CMK (cell line): ENCODE data around the gene ATP8B1.
A peak's percentile ranks its signal among the peaks of the same experiment; 100 is the strongest.
"Not testable (repeated sequence)": the region's sequence is repeated elsewhere in the genome, so short reads cannot be mapped to it uniquely, and the experiment has no call there.

Source experiments
- DNase-seq: peaks from one replicate; pipeline ENCODE4 v3.0.0-alpha.2; 2010; ENCODE audit warnings: low read depth

The ATP8B1 gene

GRCh38 chr18:57803103-57803969, at the start of gene ATP8B1:
Gene ATP8B1, minus strand, starts transcription at chr18:57803315. Its CDS starts 71,508 bp downstream, at chr18:57731807.
- no peak for DNase-seq

GRCh38 chr18:57850063-57850462, 46.9 kb upstream of the ATP8B1 start:
- DNase-seq, result no peak

DNA sequence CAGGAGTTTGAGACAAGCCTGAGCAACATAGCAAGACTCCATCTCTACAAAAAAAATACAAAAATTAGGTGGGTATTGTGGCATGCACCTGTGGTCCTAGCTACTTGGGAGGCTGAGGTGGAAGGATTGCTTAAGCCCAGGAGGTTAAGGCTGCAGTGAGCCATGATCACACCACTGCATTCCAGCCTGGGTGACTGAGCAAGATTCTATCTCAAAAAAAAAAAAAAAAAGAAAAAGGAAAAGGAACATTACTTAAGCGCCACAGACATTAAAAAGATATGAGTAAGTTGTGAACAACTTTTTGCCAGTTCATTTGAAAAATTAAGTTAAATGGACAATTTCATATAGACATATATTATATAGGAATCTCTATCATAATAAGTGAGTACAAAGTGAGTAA, 45.3 kb upstream of the ATP8B1 start:
- not testable (repeated sequence) for DNase-seq

- not testable (repeated sequence) for DNase-seq
Observed at GRCh38 chr18:57847431-57847830, 44.3 kb upstream of the ATP8B1 start.

DNA sequence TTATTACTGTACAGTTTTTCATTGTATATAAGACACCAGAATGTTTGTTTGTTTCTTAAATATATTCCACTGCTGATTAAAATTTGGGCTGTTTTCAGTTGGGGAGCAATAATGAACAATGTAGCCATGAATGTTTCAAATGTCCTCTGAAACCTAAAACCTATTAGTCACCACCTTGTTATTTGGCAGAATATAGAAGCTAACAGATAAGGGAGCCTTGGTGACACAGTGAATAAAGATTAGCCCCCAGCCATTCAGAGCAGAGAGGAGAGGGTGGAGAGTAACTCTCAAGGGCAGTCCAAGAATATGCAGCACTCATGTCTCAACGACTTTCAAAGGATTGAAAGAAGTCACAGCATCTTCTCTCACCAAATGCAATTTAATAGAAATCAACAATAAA, 43.1 kb upstream of the ATP8B1 start:
- no peak for DNase-seq

GRCh38 chr18:57845605-57846074, 42.5 kb upstream of the ATP8B1 start:
- no peak for DNase-seq

DNA sequence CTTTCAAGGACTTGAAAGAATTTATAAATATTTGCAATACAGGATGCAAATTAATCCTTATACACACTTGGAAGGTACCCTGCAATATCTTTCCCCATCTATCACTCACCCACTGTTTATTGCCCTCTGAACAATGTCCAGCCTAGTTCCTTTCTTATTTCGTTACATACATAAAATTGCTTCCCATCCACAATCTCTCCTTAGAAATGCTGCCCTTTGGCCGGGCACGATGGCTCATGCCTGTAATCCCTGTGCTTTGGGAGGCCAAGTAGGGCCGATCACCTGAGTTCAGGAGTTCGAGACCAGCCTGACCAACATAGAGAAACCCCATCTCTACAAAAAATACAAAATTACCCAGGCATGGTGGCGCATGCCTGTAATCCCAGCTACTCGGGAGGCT, 41.2 kb upstream of the ATP8B1 start:
- no peak for DNase-seq

- no peak for DNase-seq
Observed at GRCh38 chr18:57843386-57843785, 40.3 kb upstream of the ATP8B1 start.

- DNase-seq, result no peak
Observed at GRCh38 chr18:57841568-57841967, 38.5 kb upstream of the ATP8B1 start.

- no peak for DNase-seq
Observed at GRCh38 chr18:57839942-57840381, 36.8 kb upstream of the ATP8B1 start.

GRCh38 chr18:57837917-57838548, 34.9 kb upstream of the ATP8B1 start:
- DNase-seq, result no peak

- DNase-seq, result no peak
Observed at GRCh38 chr18:57836557-57836956, 33.4 kb upstream of the ATP8B1 start.

- no peak for DNase-seq
Observed at GRCh38 chr18:57835904-57836303, 32.8 kb upstream of the ATP8B1 start.

GRCh38 chr18:57834616-57835015, 31.5 kb upstream of the ATP8B1 start:
- DNase-seq, result no peak

- no peak for DNase-seq
Observed at GRCh38 chr18:57833441-57834101, 30.5 kb upstream of the ATP8B1 start.

- DNase-seq, result no peak
Observed at GRCh38 chr18:57832730-57833129, 29.6 kb upstream of the ATP8B1 start.

GRCh38 chr18:57831597-57832377, 28.7 kb upstream of the ATP8B1 start:
- no peak for DNase-seq

DNA sequence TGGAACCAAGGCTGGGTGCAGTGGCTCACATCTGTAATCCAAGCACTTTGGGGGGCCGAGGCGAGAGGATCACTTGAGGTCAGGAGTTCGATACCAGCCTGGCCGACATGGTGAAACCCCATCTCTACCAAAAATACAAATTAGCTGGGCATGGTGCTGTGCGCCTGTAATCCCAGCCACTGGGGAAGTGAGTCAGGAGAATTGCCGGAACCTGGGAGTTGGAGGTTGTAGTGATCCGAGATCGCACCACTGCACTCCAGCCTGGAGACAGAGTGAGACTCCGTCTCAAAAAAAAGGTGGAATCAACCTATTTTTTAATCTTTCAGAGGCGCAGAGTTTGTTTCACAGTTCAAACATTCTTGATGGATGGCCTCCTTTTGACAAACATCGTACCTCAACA, 24.5 kb upstream of the ATP8B1 start:
- no peak for DNase-seq

DNA sequence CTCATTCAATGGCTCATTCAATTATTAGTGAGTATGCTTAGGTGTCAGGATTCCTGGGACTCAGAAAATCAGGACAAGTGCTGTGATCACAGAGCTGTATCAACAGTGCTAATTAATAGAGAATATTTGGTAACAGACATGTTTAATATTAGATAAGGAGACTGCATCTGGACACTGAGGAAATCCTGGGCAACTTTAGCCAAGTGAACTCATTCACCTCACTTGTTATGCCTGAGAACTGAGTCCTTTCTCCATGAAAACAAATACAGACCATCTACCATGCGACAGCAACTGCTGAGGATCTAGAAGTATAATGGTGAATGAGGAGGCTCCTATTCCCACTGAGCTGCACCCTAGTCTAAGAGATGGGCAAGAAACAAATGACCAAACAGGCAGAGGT, 23.1 kb upstream of the ATP8B1 start:
- no peak for DNase-seq

DNA sequence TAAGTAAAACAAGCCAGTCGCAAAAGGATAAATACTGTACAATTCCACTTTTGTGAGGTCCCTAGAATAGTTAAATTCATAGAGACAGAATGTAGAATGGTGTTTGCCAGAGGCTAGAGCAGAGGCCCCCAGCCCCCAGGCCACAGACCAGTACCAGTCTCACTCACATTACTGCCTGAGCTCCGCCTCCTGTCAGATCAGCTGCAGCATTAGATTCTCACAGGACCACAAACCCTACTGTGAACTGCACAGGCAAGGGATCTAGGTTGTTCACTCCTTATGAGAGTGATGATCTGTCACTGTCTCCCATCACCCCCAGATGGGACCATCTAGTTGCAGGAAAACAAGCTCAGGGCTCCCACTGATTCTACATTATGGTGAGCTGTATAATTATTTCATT, 17.5 kb upstream of the ATP8B1 start:
- not testable (repeated sequence) for DNase-seq

DNA sequence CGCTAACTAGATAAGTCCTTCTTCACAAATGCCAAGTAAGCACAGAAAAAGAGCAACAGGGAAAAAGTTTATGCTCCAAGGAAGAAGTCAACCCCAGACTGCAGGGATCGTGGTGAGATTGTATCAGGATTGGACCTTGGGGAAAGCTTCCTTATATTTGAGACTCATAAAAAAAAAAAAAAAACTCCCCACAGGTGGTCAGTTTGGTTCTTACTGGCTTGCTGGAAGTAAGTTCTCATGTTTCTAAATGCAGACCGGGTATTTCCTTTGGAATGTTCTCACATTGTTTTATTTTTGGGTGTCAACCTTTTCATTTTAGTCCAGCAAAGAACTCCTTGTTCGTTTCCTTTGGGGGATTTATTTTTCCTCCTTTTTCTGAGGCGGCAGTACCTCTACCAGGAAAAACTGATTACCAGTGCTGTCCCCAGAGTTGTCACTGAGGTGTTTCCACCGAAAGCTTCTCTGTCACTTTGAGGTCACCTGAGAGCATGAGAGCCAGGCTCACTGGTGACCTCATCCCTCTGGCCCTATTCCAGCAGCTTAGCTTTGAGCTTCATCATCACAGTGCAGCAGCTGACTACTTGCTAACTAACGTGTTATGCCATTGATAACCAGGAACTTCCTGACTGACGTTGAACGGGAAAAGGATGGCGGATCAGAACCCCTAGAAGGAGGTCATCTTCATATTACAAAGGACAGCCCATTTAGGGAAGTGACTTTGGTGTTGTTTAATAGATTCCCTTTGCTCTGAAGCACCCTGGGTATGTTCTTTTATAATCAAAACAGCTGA, 16.8 kb upstream of the ATP8B1 start:
- peak; percentile 64 for DNase-seq
